ENCODE data around the gene B4GALT3. TPM values are rescaled to one million over a fixed set of nuclear protein-coding genes. Genes with fewer than 3 reads are reported as not detected.
"Not testable (repeated sequence)": the region's sequence is repeated elsewhere in the genome, so short reads cannot be mapped to it uniquely, and the experiment has no call there.

B4GALT3 gene
- total RNA-seq: 10 to 100 TPM; 56.4 to 58.9 TPM

- POLR2A ChIA-PET: interaction anchor here (0.5 to 1.5 kb wide), 6 partner anchors 9 to 74 kb away, joined by 3 to 6 read pairs (median 4); partner anchors contain the start of genes NDUFS2 and PPOX
- CTCF ChIA-PET: interaction anchor here (1.1 to 3.2 kb wide), 4 partner anchors 11 to 49 kb away, joined by 3 to 16 read pairs (median 6); partner anchors contain the start of genes PPOX and TOMM40L
These were observed at the start of gene B4GALT3 for GRCh38 chr1:161177112-161177935. TSS of gene B4GALT3 (minus strand) at chr1:161177507. CDS start at chr1:161176060, 1,447 bp downstream.

GRCh38 chr1:161226759-161227158 is 49.5 kb upstream of the B4GALT3 start:
- POLR2A ChIA-PET: no interaction called here
- CTCF ChIA-PET: interaction anchor here (0.7 to 7.9 kb wide), 16 partner anchors 10 to 163 kb away, joined by 3 to 56 read pairs (median 8); partner anchors contain the start of genes B4GALT3, FCER1G, NDUFS2 and NR1I3

GRCh38 chr1:161226320-161226711 is 49.0 kb upstream of the B4GALT3 start:
- ChIA-PET CTCF (interaction anchor here (0.7 to 7.9 kb wide), 26 partner anchors 10 to 213 kb away, joined by 3 to 56 read pairs (median 6); partner anchors contain the start of genes ADAMTS4, B4GALT3, CFAP126 and FCER1G), POLR2A (interaction anchor here (0.6 to 1.5 kb wide), 8 partner anchors 10 to 99 kb away, joined by 3 to 10 read pairs (median 6); partner anchors contain the start of genes NDUFS2 and PPOX)

- CTCF ChIA-PET: interaction anchor here (0.6 to 7.9 kb wide), 31 partner anchors 10 to 486 kb away, joined by 3 to 56 read pairs (median 4); partner anchors contain the start of genes ADAMTS4, B4GALT3, CFAP126 and FCER1G
- POLR2A ChIA-PET: interaction anchor here (0.6 to 1.5 kb wide), 11 partner anchors 9 to 99 kb away, joined by 3 to 10 read pairs (median 6); partner anchors contain the start of genes NDUFS2 and PPOX
These were observed 48.4 kb upstream of the B4GALT3 start, which contains the start of gene TOMM40L for GRCh38 chr1:161225534-161226319. TSS of gene TOMM40L (plus strand) at chr1:161226060. CDS start at chr1:161226490, 430 bp downstream.

GRCh38 chr1:161225178-161225533 is 47.8 kb upstream of the B4GALT3 start:
- CTCF ChIA-PET: interaction anchor here (0.7 to 7.9 kb wide), 26 partner anchors 9 to 486 kb away, joined by 3 to 56 read pairs (median 4); partner anchors contain the start of genes ADAMTS4, B4GALT3, CFAP126 and FCER1G
- POLR2A ChIA-PET: interaction anchor here (0.7 to 1.5 kb wide), 8 partner anchors 9 to 81 kb away, joined by 3 to 10 read pairs (median 6); partner anchors contain the start of genes NDUFS2 and PPOX

GRCh38 chr1:161224695-161225087 is 47.4 kb upstream of the B4GALT3 start:
- POLR2A ChIA-PET: not testable (repeated sequence)
- CTCF ChIA-PET: interaction anchor here (0.7 to 7.9 kb wide), 9 partner anchors 9 to 158 kb away, joined by 3 to 56 read pairs (median 9); partner anchors contain the start of genes B4GALT3, FCER1G, NDUFS2 and PPOX

- ChIA-PET POLR2A (no interaction called here), CTCF (interaction anchor here (0.7 to 7.9 kb wide), 7 partner anchors 8 to 216 kb away, joined by 3 to 56 read pairs (median 23); partner anchors contain the start of genes FCER1G and NDUFS2)
These were observed 46.7 kb upstream of the B4GALT3 start for GRCh38 chr1:161223805-161224694.

- ChIA-PET CTCF (interaction anchor here (0.6 to 7.2 kb wide), 6 partner anchors 11 to 218 kb away, joined by 3 to 56 read pairs (median 10); partner anchors contain the start of gene NDUFS2), POLR2A (no interaction called here)
These were observed 45.1 kb upstream of the B4GALT3 start for GRCh38 chr1:161222175-161223019.

GRCh38 chr1:161220002-161220401 is 42.7 kb upstream of the B4GALT3 start:
- POLR2A ChIA-PET: no interaction called here

GRCh38 chr1:161219078-161219892 is 42.0 kb upstream of the B4GALT3 start:
- ChIA-PET POLR2A (no interaction called here), CTCF (interaction anchor here (1.0 to 2.6 kb wide), 4 partner anchors 9 to 163 kb away, joined by 3 to 6 read pairs (median 3); no protein-coding TSS in a partner anchor)

More at GRCh38 chr1:161220002-161220401, 42.7 kb upstream of the B4GALT3 start:
- CTCF ChIA-PET: interaction anchor here (0.9 to 2.6 kb wide), 3 partner anchors 8 to 162 kb away, joined by 3 to 6 read pairs (median 3); no protein-coding TSS in a partner anchor

- ChIA-PET CTCF (interaction anchor here (1.0 to 2.6 kb wide), 4 partner anchors 10 to 164 kb away, joined by 3 to 6 read pairs (median 3); no protein-coding TSS in a partner anchor), POLR2A (no interaction called here)
These were observed 41.2 kb upstream of the B4GALT3 start for GRCh38 chr1:161218301-161219077.

- POLR2A ChIA-PET: no interaction called here
- CTCF ChIA-PET: interaction anchor here (2.6 to 3.3 kb wide), 2 partner anchors 9 to 10 kb away, joined by 6 to 15 read pairs; partner anchors contain the start of gene TOMM40L
These were observed 40.5 kb upstream of the B4GALT3 start for GRCh38 chr1:161217831-161218230.

- POLR2A ChIA-PET: interaction anchor here (0.5 to 0.6 kb wide), 2 partner anchors 37 to 172 kb away, joined by 3 to 4 read pairs; no protein-coding TSS in a partner anchor
- CTCF ChIA-PET: interaction anchor here (0.6 to 3.3 kb wide), 5 partner anchors 9 to 50 kb away, joined by 3 to 15 read pairs (median 4); partner anchors contain the start of gene TOMM40L
These were observed 39.8 kb upstream of the B4GALT3 start for GRCh38 chr1:161216945-161217712.

- ChIA-PET POLR2A (no interaction called here), CTCF (interaction anchor here (1.1 to 3.3 kb wide), 4 partner anchors 9 to 174 kb away, joined by 3 to 15 read pairs (median 8); partner anchors contain the start of gene TOMM40L)
These were observed 37.8 kb upstream of the B4GALT3 start, which contains the start of gene FCER1G for GRCh38 chr1:161215076-161215475. TSS of gene FCER1G (plus strand) at chr1:161215295. CDS start at chr1:161215322, 27 bp downstream.
